OCI-LY1 (cell line): ENCODE results near the gene EIF4EBP2.
A peak's percentile ranks its signal among the peaks of the same experiment; 100 is the strongest.

Experiments used
- H2AFZ ChIP-seq: fragments of 200-600 bp; sonication (generic), shearing (Covaris generic); 2 replicates; pipeline ENCODE4 v1.6.0; 2014; ENCODE audit warnings: antibody characterized with exemption, mild to moderate bottlenecking, low read length
- H3F3A ChIP-seq: fragments of 200-600 bp; sonication (generic), shearing (Covaris generic); 2 replicates; pipeline ENCODE4 v1.6.0; 2014; ENCODE audit warnings: mild to moderate bottlenecking, antibody characterized with exemption, low read length, moderate library complexity; ENCODE audit not compliant: insufficient read depth
- H3K27ac ChIP-seq: fragments of 200-600 bp; sonication (generic); 2 replicates; pipeline ENCODE4 v1.5.1; 2014; ENCODE audit warnings: low read length, mixed run types, mild to moderate bottlenecking, low read depth; ENCODE audit not compliant: poor library complexity, severe bottlenecking
- H3K27me3 ChIP-seq: fragments of 200-600 bp; sonication (generic); 2 replicates; pipeline ENCODE4 v1.6.0; 2014; ENCODE audit warnings: antibody characterized with exemption, mild to moderate bottlenecking, low read length, moderate library complexity; ENCODE audit not compliant: insufficient read depth
- H3K36me3 ChIP-seq: fragments of 200-600 bp; sonication (generic); 2 replicates; pipeline ENCODE4 v1.6.1; 2014; ENCODE audit warnings: mild to moderate bottlenecking, antibody characterized with exemption, low read length, moderate library complexity, mixed read lengths; ENCODE audit not compliant: insufficient read depth
- H3K4me1 ChIP-seq: fragments of 200-600 bp; sonication (generic); 2 replicates; pipeline ENCODE4 v1.5.1; 2014; ENCODE audit warnings: mild to moderate bottlenecking, low read length, moderate library complexity; ENCODE audit not compliant: insufficient read depth, severe bottlenecking
- H3K4me2 ChIP-seq: fragments of 200-600 bp; sonication (generic), shearing (Covaris generic); 2 replicates; pipeline ENCODE4 v1.6.1; 2014; ENCODE audit warnings: low read length
- H3K4me3 ChIP-seq: fragments of 200-600 bp; sonication (generic); 2 replicates; pipeline ENCODE4 v1.5.1; 2014; ENCODE audit warnings: low read length, low read depth, mild to moderate bottlenecking, mixed read lengths; ENCODE audit not compliant: poor library complexity, severe bottlenecking
- H3K79me2 ChIP-seq: fragments of 200-600 bp; shearing (Covaris generic); 2 replicates; pipeline ENCODE4 v1.6.1; 2016; ENCODE audit warnings: mixed run types, low read length, mixed read lengths; ENCODE audit not compliant: insufficient read depth
- H3K9ac ChIP-seq: fragments of 200-600 bp; sonication (generic), shearing (Covaris generic); 2 replicates; pipeline ENCODE4 v1.6.1; 2014; ENCODE audit warnings: mild to moderate bottlenecking, low read length, mixed read lengths
- H3K9me2 ChIP-seq: fragments of 200-600 bp; sonication (generic), shearing (Covaris generic); 2 replicates; pipeline ENCODE4 v1.6.1; 2014; ENCODE audit warnings: low read depth, mild to moderate bottlenecking, low read length, mixed read lengths
- H3K9me3 ChIP-seq: fragments of 200-600 bp; shearing (Covaris generic); 2 replicates; pipeline ENCODE4 v1.6.1; 2014; ENCODE audit warnings: low read length, mixed read lengths
- H4K20me1 ChIP-seq: fragments of 200-600 bp; sonication (generic), shearing (Covaris generic); 2 replicates; pipeline ENCODE4 v1.6.0; 2016; ENCODE audit warnings: mild to moderate bottlenecking, low read length; ENCODE audit not compliant: insufficient read depth
- EZH2 ChIP-seq: fragments of 200-600 bp; sonication (generic), shearing (Covaris generic); IDR thresholded peaks from 2 replicates; pipeline ENCODE4 v1.8.0; 2017; ENCODE audit warnings: borderline replicate concordance, mixed run types, mild to moderate bottlenecking, antibody characterized with exemption, low read length, moderate library complexity, mixed read lengths
- TF ChIP-seq, protein P1 (sequence below): fragments of 200-600 bp; sonication (generic), shearing (Covaris generic); IDR thresholded peaks from 2 replicates; pipeline ENCODE4 v1.5.1; 2017; ENCODE audit warnings: mild to moderate bottlenecking, antibody characterized with exemption, low read length, moderate library complexity, mixed read lengths

EIF4EBP2 gene, protein sequence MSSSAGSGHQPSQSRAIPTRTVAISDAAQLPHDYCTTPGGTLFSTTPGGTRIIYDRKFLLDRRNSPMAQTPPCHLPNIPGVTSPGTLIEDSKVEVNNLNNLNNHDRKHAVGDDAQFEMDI

DNA sequence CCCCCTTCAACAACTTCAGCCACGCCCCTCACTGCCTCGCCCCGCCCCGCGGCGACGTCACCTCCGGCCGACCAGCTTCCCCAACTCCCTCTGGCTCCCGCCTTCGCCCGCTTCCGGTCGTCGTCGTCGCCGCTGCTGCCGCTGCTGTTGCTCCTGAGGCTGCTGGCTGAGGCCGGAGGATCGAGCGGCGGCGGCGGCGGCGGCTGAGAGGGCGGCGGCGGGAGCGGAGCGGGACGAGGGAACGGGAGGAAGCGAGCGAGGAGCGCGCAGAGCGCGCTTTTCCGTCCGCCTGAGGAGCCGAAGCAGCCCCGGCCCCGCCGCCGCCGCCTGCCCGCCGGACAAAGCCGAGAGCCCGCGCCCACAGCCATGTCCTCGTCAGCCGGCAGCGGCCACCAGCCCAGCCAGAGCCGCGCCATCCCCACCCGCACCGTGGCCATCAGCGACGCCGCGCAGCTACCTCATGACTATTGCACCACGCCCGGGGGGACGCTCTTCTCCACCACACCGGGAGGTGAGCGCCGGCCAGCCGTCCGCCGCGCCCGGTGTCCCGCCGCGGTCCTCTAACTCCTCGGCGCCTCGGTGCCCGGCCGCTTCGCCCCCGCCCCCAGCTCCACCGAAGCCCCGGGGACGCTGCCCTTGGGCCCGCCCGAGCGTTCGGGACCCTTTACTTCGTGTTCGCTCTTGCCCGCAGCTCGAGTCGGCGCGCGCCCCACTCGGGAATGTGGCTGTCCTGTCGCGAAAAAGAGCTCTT lies at the start of gene EIF4EBP2:
Gene EIF4EBP2 (plus strand): TSS at position 110 of the 751 bp plus-strand sequence. CDS start 257 bp downstream, at position 367.
- Histone ChIP-seq H3K9me3 (no peaks in the 10 kb centered on the region), H4K20me1 (no peaks in the 10 kb centered on the region), H3K4me1 (peaks cover 27% of the 10 kb centered on the region), H3K79me2 (peaks cover 35% of the 10 kb centered on the region), H2AFZ (peak within 1 kb of the TSS; percentile 94), H3K27me3 (no peaks in the 10 kb centered on the region), H3K4me3 (peak within 1 kb of the TSS; percentile 75), H3K9me2 (no peaks in the 10 kb centered on the region), H3K27ac (peak within 1 kb of the TSS; percentile 0), H3K36me3 (peaks cover 12% of the 10 kb centered on the region), H3F3A (no peaks in the 10 kb centered on the region), H3K9ac (peak within 1 kb of the TSS; percentile 78), H3K4me2 (peak within 1 kb of the TSS; percentile 95)
- TF ChIP-seq EZH2, result no peak
- TF ChIP-seq, protein P1, sequence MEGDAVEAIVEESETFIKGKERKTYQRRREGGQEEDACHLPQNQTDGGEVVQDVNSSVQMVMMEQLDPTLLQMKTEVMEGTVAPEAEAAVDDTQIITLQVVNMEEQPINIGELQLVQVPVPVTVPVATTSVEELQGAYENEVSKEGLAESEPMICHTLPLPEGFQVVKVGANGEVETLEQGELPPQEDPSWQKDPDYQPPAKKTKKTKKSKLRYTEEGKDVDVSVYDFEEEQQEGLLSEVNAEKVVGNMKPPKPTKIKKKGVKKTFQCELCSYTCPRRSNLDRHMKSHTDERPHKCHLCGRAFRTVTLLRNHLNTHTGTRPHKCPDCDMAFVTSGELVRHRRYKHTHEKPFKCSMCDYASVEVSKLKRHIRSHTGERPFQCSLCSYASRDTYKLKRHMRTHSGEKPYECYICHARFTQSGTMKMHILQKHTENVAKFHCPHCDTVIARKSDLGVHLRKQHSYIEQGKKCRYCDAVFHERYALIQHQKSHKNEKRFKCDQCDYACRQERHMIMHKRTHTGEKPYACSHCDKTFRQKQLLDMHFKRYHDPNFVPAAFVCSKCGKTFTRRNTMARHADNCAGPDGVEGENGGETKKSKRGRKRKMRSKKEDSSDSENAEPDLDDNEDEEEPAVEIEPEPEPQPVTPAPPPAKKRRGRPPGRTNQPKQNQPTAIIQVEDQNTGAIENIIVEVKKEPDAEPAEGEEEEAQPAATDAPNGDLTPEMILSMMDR, result no peak

DNA sequence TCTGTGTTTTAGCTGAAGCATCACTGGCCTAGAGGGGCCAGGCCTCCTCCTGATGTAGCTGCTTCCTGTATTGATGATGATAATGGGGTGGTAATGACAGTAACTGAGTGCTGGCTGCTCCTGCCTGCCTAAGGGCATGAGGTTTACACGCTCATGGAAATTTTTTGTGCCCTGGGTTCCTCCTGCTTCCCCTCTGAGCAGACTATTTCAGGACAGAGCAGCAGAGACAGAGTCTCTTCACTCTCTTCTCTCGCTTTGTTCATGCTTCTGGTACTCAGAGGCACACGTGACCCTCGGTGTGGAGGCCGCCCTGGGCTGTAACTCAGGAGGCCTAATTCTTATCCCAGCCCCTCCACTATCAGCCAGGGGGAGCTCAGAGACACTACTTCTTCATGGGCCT lies 49.4 kb upstream of the EIF4EBP2 start:
- H3K4me1 ChIP-seq, result peaks cover 10% of the 10 kb centered on the region
- H3K9me3 ChIP-seq, result no peaks in the 10 kb centered on the region
- no peak for TF ChIP-seq EZH2
- TF ChIP-seq, protein P1, result no peak
- H3K4me2 ChIP-seq, result no peak overlapping the region
- H3K9ac ChIP-seq, result no peak overlapping the region
- H3K27me3 ChIP-seq, result peaks cover 3% of the 10 kb centered on the region; the same call in 1 of the 2 replicates
- no peak overlapping the region for H2AFZ ChIP-seq
- H3K27ac ChIP-seq, result no peak overlapping the region
- H4K20me1 ChIP-seq, result no peaks in the 10 kb centered on the region
- H3K79me2 ChIP-seq, result no peaks in the 10 kb centered on the region
- no peaks in the 10 kb centered on the region for H3K9me2 ChIP-seq
- no peaks in the 10 kb centered on the region for H3F3A ChIP-seq
- H3K36me3 ChIP-seq, result no peaks in the 10 kb centered on the region
- H3K4me3 ChIP-seq, result no peak overlapping the region

DNA sequence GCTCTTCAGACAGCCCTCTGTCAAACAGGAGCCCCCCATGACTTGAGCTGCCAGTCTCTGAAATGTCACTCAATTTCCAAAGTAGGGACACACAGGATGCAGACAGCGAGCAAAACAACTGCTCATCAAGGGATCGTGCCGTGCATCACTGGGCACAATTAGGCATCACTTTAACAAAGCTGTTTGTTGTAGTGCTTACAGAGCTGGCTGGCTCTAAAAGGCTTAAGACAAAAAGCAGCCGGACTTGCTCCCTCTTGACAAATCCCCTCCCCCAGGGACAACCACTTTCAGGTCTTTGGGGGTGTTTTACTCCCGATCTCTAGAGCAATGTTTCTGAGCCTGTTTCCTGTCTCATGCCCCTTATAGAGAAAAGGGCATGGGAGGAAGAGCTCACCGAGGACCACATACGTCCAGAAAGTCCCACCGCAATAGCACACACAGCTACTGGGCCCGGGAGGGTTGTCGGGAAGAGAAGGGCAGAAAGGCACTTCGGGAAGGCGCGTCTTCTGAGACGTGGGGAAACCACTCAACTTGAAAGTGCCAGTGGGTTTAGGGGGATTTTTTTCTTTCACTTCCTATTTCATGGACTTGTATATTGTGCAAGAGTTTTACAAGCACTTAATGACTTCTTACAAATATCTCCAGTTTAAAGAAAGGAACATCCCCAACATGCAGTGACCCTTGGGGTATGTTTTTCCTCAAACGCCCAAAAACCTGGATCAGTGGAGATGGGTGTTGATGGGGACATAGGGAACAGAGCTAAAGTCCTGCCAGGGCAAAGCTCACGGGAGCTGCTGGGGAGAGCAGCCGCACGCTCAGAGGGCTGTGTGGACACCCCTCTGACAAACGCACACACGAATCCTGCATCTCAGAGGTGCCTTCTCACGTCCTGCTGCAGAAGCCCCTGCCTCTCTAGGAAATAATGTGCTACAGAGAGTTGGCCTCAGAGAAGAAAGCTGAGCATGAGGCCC lies 48.6 kb upstream of the EIF4EBP2 start:
- Histone ChIP-seq H3K4me2 (peak overlapping the region; percentile 38; the same call in 1 of the 2 replicates), H3K4me3 (no peak overlapping the region), H3K9ac (no peak overlapping the region)

More for the DNA sequence above, 48.6 kb upstream of the EIF4EBP2 start:
- Histone ChIP-seq H3K9me2 (no peaks in the 10 kb centered on the region), H3K4me1 (peaks cover 10% of the 10 kb centered on the region), H2AFZ (no peak overlapping the region), H3K79me2 (no peaks in the 10 kb centered on the region), H3F3A (no peaks in the 10 kb centered on the region), H3K36me3 (no peaks in the 10 kb centered on the region), H3K27me3 (peaks cover 3% of the 10 kb centered on the region; the same call in 1 of the 2 replicates), H4K20me1 (no peaks in the 10 kb centered on the region), H3K27ac (no peak overlapping the region), H3K9me3 (no peaks in the 10 kb centered on the region)
- no peak for TF ChIP-seq EZH2
- TF ChIP-seq, protein P1, result no peak
